MCF 10A (cell line): ENCODE measurements around the gene HK1. TPM values are rescaled to one million over a fixed set of nuclear protein-coding genes. Genes with fewer than 3 reads are reported as not detected.
A peak's percentile ranks its signal among the peaks of the same experiment; 100 is the strongest.

Source experiments
- BruUV-seq: library from RNA; stranded (reverse); fragments of 400-500 nt; replicated peaks from 2 replicates; lab custom pipeline; 2021; lab: Mats Ljungman, UMichigan
- CTCF ChIA-PET: fragments of 300-600 bp; sonication (Branson Sonifier 250); formaldehyde crosslinking; extraction: SDS; loops from one replicate; lab custom pipeline; 2021; ENCODE audit warnings: antibody characterized with exemption, inconsistent platforms; lab: Yijun Ruan, JAX
- POLR2A ChIA-PET: fragments of 300-600, 350-650 bp; sonication (Branson Sonifier 250); formaldehyde crosslinking; extraction: SDS; loops from one replicate; lab custom pipeline; 2020; ENCODE audit warnings: antibody characterized with exemption, inconsistent platforms; lab: Yijun Ruan, JAX
- DNase-seq: peaks from one replicate; pipeline ENCODE4 v3.0.0-alpha.2; 2018; ENCODE audit not compliant: unreplicated experiment
- H3K27ac Mint-ChIP-seq: one replicate; pipeline ENCODE4 v1.8.0; 2022; ENCODE audit warnings: mild to moderate bottlenecking, low read depth, mixed read lengths; ENCODE audit not compliant: unreplicated experiment
- H3K27me3 Mint-ChIP-seq: one replicate; pipeline ENCODE4 v1.8.0; 2022; ENCODE audit warnings: mixed read lengths; ENCODE audit not compliant: insufficient read depth, unreplicated experiment
- H3K36me3 Mint-ChIP-seq: one replicate; pipeline ENCODE4 v1.8.0; 2022; ENCODE audit warnings: mild to moderate bottlenecking, moderate library complexity, mixed read lengths; ENCODE audit not compliant: insufficient read depth, unreplicated experiment
- H3K4me1 Mint-ChIP-seq: one replicate; pipeline ENCODE4 v1.8.0; 2022; ENCODE audit warnings: mixed read lengths; ENCODE audit not compliant: insufficient read depth, unreplicated experiment
- H3K4me3 Mint-ChIP-seq: one replicate; pipeline ENCODE4 v1.8.0; 2022; ENCODE audit warnings: mild to moderate bottlenecking, moderate library complexity, mixed read lengths; ENCODE audit not compliant: unreplicated experiment
- H3K9me3 Mint-ChIP-seq: one replicate; pipeline ENCODE4 v1.8.0; 2022; ENCODE audit warnings: mixed read lengths; ENCODE audit not compliant: unreplicated experiment
- intact Hi-C: fragments of 100-400 bp; cut with micrococcal nuclease; formaldehyde crosslinking; loops from 2 replicates; pipeline ENCODE4 v1.14.1; 2022
- total RNA-seq: library from RNA; stranded (reverse); gene quantifications from 2 replicates; pipeline ENCODE4 v1.2.3, GENCODE V29; 2022
- TF ChIP-seq, protein P1 (sequence below): fragments of 200-600 bp; IDR thresholded peaks from one replicate; pipeline ENCODE4 v1.8.0; 2022; ENCODE audit warnings: antibody characterized with exemption, mild to moderate bottlenecking; ENCODE audit not compliant: unreplicated experiment

HK1 gene
- total RNA-seq, 1 experiment from 2014 or later: 134 TPM

DNA sequence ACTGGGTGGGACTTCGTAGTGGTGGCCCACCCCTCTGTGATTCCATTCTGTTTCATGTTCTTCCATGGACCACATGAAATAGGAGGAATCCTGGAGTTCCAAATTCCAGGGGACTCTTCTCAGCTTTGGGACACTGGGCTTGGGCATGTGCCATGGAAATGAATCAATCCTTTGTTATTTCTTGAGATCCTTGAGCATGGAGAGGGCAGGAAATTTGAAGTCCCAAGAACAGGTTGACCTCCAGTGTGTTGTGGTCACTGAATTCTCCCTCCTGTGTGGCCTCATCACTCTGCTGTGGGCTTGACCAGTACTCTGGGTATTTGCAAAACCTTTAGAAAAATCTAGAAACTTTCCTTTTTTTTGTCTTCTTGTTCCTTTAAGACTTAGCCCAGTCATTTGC, 115.7 kb downstream of the HK1 start:
- Mint-ChIP-seq H3K4me3 (no peak overlapping the region), H3K27me3 (no peaks in the 10 kb centered on the region), H3K36me3 (peaks cover 83% of the 10 kb centered on the region), H3K9me3 (no peaks in the 10 kb centered on the region), H3K27ac (peak overlapping the region; percentile 56), H3K4me1 (peaks cover 19% of the 10 kb centered on the region)
- ChIA-PET POLR2A (interaction anchor here (0.7 to 5.1 kb wide), 2 partner anchors 152 to 156 kb away, joined by 3 to 36 read pairs; no protein-coding TSS in a partner anchor), CTCF (interaction anchor here (0.5 to 6.1 kb wide), 7 partner anchors 12 to 190 kb away, joined by 3 to 106 read pairs (median 3); no protein-coding TSS in a partner anchor)
- TF ChIP-seq, protein P1, sequence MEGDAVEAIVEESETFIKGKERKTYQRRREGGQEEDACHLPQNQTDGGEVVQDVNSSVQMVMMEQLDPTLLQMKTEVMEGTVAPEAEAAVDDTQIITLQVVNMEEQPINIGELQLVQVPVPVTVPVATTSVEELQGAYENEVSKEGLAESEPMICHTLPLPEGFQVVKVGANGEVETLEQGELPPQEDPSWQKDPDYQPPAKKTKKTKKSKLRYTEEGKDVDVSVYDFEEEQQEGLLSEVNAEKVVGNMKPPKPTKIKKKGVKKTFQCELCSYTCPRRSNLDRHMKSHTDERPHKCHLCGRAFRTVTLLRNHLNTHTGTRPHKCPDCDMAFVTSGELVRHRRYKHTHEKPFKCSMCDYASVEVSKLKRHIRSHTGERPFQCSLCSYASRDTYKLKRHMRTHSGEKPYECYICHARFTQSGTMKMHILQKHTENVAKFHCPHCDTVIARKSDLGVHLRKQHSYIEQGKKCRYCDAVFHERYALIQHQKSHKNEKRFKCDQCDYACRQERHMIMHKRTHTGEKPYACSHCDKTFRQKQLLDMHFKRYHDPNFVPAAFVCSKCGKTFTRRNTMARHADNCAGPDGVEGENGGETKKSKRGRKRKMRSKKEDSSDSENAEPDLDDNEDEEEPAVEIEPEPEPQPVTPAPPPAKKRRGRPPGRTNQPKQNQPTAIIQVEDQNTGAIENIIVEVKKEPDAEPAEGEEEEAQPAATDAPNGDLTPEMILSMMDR: no peak
- intact Hi-C loops: loop anchor here (5.0 kb wide), 1 partner anchor 302 kb away; no protein-coding TSS in a partner anchor
- no TSS peak for BruUV-seq
- no peak for DNase-seq

DNA sequence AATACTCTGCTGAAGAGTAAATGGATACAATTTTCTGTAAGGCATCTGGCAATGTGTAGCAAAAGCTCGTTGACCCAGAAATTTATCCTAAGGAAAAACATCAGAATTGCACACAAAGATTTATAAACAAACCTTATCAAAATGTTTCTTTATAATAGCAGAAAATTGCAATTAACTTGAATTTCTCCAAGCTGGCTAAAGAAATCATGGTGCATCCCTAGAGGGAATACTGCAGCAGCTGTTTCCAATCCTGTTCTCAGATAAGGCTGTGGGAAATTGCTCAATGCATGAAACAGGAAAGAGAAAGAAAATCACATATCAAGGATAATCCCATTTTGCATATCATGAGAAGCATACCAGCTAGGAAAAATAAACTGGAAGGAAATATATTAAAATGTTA, 119.7 kb downstream of the HK1 start:
- no peaks in the 10 kb centered on the region for H3K27me3 Mint-ChIP-seq
- no peak for DNase-seq
- POLR2A ChIA-PET: interaction anchor here (1.0 to 1.2 kb wide), 2 partner anchors 160 to 218 kb away, joined by 3 to 4 read pairs; partner anchors contain the start of gene SUPV3L1

DNA sequence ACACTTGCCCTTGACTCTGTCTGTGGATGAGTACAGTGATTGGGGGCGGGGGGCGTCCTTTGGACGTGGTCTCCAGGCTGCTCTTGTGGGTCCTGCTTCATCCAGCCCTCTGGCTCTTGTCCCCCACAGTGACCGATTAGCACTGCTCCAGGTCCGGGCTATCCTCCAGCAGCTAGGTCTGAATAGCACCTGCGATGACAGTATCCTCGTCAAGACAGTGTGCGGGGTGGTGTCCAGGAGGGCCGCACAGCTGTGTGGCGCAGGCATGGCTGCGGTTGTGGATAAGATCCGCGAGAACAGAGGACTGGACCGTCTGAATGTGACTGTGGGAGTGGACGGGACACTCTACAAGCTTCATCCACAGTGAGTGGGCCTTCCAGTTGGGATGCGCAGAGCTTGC, 120.2 kb downstream of the HK1 start:
- H3K4me3 Mint-ChIP-seq: no peak overlapping the region
- no peaks in the 10 kb centered on the region for H3K27me3 Mint-ChIP-seq
- peaks cover 79% of the 10 kb centered on the region for H3K36me3 Mint-ChIP-seq
- TF ChIP-seq, protein P1: no peak
- intact Hi-C loops: no loop called here
- DNase-seq: no peak
- CTCF ChIA-PET: interaction anchor here (0.5 kb wide), 2 partner anchors 158 to 978 kb away, joined by 3 read pairs; no protein-coding TSS in a partner anchor
- no peaks in the 10 kb centered on the region for H3K9me3 Mint-ChIP-seq
- H3K27ac Mint-ChIP-seq: no peak overlapping the region
- no TSS peak for BruUV-seq
- H3K4me1 Mint-ChIP-seq: peaks cover 5% of the 10 kb centered on the region
- POLR2A ChIA-PET: interaction anchor here (1.2 kb wide), 1 partner anchor 219 kb away, joined by 3 read pairs; the partner anchor contains the start of gene SUPV3L1

More for the DNA sequence above, 119.7 kb downstream of the HK1 start:
- TF ChIP-seq, protein P1: no peak
- peaks cover 5% of the 10 kb centered on the region for H3K4me1 Mint-ChIP-seq
- H3K4me3 Mint-ChIP-seq: no peak overlapping the region
- no TSS peak for BruUV-seq
- no peak overlapping the region for H3K27ac Mint-ChIP-seq
- CTCF ChIA-PET: interaction anchor here (0.5 kb wide), 1 partner anchor 978 kb away, joined by 3 read pairs; no protein-coding TSS in a partner anchor
- H3K36me3 Mint-ChIP-seq: peaks cover 79% of the 10 kb centered on the region
- intact Hi-C loops: no loop called here
- H3K9me3 Mint-ChIP-seq: no peaks in the 10 kb centered on the region

DNA sequence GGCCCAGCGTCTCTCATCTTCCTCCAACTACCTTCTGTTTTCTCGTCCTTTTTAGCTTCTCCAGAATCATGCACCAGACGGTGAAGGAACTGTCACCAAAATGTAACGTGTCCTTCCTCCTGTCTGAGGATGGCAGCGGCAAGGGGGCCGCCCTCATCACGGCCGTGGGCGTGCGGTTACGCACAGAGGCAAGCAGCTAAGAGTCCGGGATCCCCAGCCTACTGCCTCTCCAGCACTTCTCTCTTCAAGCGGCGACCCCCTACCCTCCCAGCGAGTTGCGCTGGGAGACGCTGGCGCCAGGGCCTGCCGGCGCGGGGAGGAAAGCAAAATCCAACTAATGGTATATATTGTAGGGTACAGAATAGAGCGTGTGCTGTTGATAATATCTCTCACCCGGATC, 122.6 kb downstream of the HK1 start:
- H3K4me3 Mint-ChIP-seq: no peak overlapping the region

More for the DNA sequence above, 122.6 kb downstream of the HK1 start:
- POLR2A ChIA-PET: no interaction called here
- no peak for DNase-seq
- H3K36me3 Mint-ChIP-seq: peaks cover 59% of the 10 kb centered on the region
- TF ChIP-seq, protein P1: no peak
- intact Hi-C loops: no loop called here
- no peak overlapping the region for H3K27ac Mint-ChIP-seq
- BruUV-seq: no TSS peak
- H3K4me1 Mint-ChIP-seq: peaks cover under 1% of the 10 kb centered on the region
- CTCF ChIA-PET: no interaction called here
- H3K9me3 Mint-ChIP-seq: no peaks in the 10 kb centered on the region
- H3K27me3 Mint-ChIP-seq: no peaks in the 10 kb centered on the region
